ENCODE measurements around the gene MBOAT1. TPM values are rescaled to one million over a fixed set of nuclear protein-coding genes. Genes with fewer than 3 reads are reported as not detected.

The MBOAT1 gene
- total RNA-seq, 1 experiment from 2014 or later, result 22.0 TPM

GRCh38 chr6:20235041-20235440 lies 22.8 kb upstream of the MBOAT1 start:
- TF ChIP-seq EZH2 (IDR thresholded peaks at IDR 0.05; ENCODE audit: low read depth) (no peak), CTCF (conservative IDR thresholded peaks at IDR 0.05) (no peak)
- H3K27ac ChIP-seq, result no peak overlapping the region
- no peak overlapping the region for H2AFZ ChIP-seq
- peaks cover 3% of the 10 kb centered on the region; the same call in 1 of the 2 replicates for H3F3A ChIP-seq (ENCODE audit: insufficient read depth, low read depth)
- no peaks in the 10 kb centered on the region for H4K20me1 ChIP-seq (ENCODE audit: insufficient read depth)
- intact Hi-C loops (cut with micrococcal nuclease; ENCODE audit: unreplicated experiment), result no loop called here
- CTCF ChIA-PET, result no interaction called here
- DNase-seq, result no peak
- no peak overlapping the region for H3K4me2 ChIP-seq
- H3K4me1 ChIP-seq (replicated peaks; ENCODE audit: insufficient read depth), result peaks cover 19% of the 10 kb centered on the region
- no peaks in the 10 kb centered on the region for H3K9me3 ChIP-seq (ENCODE audit: insufficient read depth, low read depth)
- H3K9me2 ChIP-seq (ENCODE audit: insufficient read depth), result no peaks in the 10 kb centered on the region
- H3K4me3 ChIP-seq, result no peak overlapping the region
- no peaks in the 10 kb centered on the region for H3K79me2 ChIP-seq (ENCODE audit: low read depth)
- no TSS peak for BruUV-seq (replicated peaks)
- H3K27me3 ChIP-seq (ENCODE audit: insufficient read depth, low read depth), result no peaks in the 10 kb centered on the region
- H3K36me3 ChIP-seq (ENCODE audit: low read depth), result no peaks in the 10 kb centered on the region
- POLR2A ChIA-PET (ENCODE audit: unreplicated experiment), result no interaction called here

GRCh38 chr6:20234136-20234535 lies 21.9 kb upstream of the MBOAT1 start:
- ChIA-PET POLR2A (ENCODE audit: unreplicated experiment) (interaction anchor here (0.6 kb wide), 1 partner anchor 102 kb away, joined by 8 read pairs; no protein-coding TSS in a partner anchor), CTCF (interaction anchor here (0.6 kb wide), 2 partner anchors 364 to 1360 kb away, joined by 5 to 7 read pairs; no protein-coding TSS in a partner anchor)
- no peak overlapping the region for H3K27ac ChIP-seq
- intact Hi-C loops (cut with micrococcal nuclease; ENCODE audit: unreplicated experiment), result no loop called here
- H3K4me2 ChIP-seq, result no peak overlapping the region
- TF ChIP-seq CTCF (conservative IDR thresholded peaks at IDR 0.05) (no peak), EZH2 (IDR thresholded peaks at IDR 0.05; ENCODE audit: low read depth) (no peak)
- H3K9me3 ChIP-seq (ENCODE audit: insufficient read depth, low read depth), result no peaks in the 10 kb centered on the region
- no peaks in the 10 kb centered on the region for H3K9me2 ChIP-seq (ENCODE audit: insufficient read depth)
- no peaks in the 10 kb centered on the region for H3K27me3 ChIP-seq (ENCODE audit: insufficient read depth, low read depth)
- no peaks in the 10 kb centered on the region for H3K79me2 ChIP-seq (ENCODE audit: low read depth)
- H4K20me1 ChIP-seq (ENCODE audit: insufficient read depth), result no peaks in the 10 kb centered on the region
- no peak for DNase-seq
- H3K36me3 ChIP-seq (ENCODE audit: low read depth), result no peaks in the 10 kb centered on the region
- peaks cover 3% of the 10 kb centered on the region; the same call in 1 of the 2 replicates for H3F3A ChIP-seq (ENCODE audit: insufficient read depth, low read depth)
- no peak overlapping the region for H2AFZ ChIP-seq
- no peak overlapping the region for H3K4me3 ChIP-seq
- BruUV-seq (replicated peaks), result no TSS peak
- H3K4me1 ChIP-seq (replicated peaks; ENCODE audit: insufficient read depth), result peaks cover 19% of the 10 kb centered on the region

- POLR2A ChIA-PET (ENCODE audit: unreplicated experiment), result interaction anchor here (0.6 kb wide), 1 partner anchor 101 kb away, joined by 8 read pairs; no protein-coding TSS in a partner anchor
- Histone ChIP-seq H3K27ac (no peak overlapping the region), H3K36me3 (ENCODE audit: low read depth) (no peaks in the 10 kb centered on the region), H3K9me3 (ENCODE audit: insufficient read depth, low read depth) (no peaks in the 10 kb centered on the region), H3K4me1 (replicated peaks; ENCODE audit: insufficient read depth) (peaks cover 19% of the 10 kb centered on the region), H3F3A (ENCODE audit: insufficient read depth, low read depth) (peaks cover 3% of the 10 kb centered on the region; the same call in 1 of the 2 replicates), H3K4me3 (no peak overlapping the region), H3K4me2 (no peak overlapping the region), H4K20me1 (ENCODE audit: insufficient read depth) (no peaks in the 10 kb centered on the region), H3K79me2 (ENCODE audit: low read depth) (no peaks in the 10 kb centered on the region), H2AFZ (no peak overlapping the region), H3K27me3 (ENCODE audit: insufficient read depth, low read depth) (no peaks in the 10 kb centered on the region), H3K9me2 (ENCODE audit: insufficient read depth) (no peaks in the 10 kb centered on the region)
- DNase-seq, result no peak
- intact Hi-C loops (cut with micrococcal nuclease; ENCODE audit: unreplicated experiment), result no loop called here
- BruUV-seq (replicated peaks), result no TSS peak
- CTCF ChIA-PET, result interaction anchor here (0.6 kb wide), 1 partner anchor 363 kb away, joined by 7 read pairs; no protein-coding TSS in a partner anchor
- TF ChIP-seq CTCF (conservative IDR thresholded peaks at IDR 0.05) (no peak), EZH2 (IDR thresholded peaks at IDR 0.05; ENCODE audit: low read depth) (no peak)
These were observed 20.9 kb upstream of the MBOAT1 start for GRCh38 chr6:20233007-20233730.
